Ascending aorta (tissue), 2 donors: ENCODE measurements around the gene SULT4A1. TPM values are rescaled to one million over a fixed set of nuclear protein-coding genes. Genes with fewer than 3 reads are reported as not detected.

Source experiments
- DNase-seq, 2 donors: peaks; one replicate each; pipeline ENCODE4 v3.0.0-alpha.2; 2019; ENCODE audit warnings: low spot score in 2 of 2
- H3K27ac ChIP-seq, 2 donors: fragments of 200-600 bp; sonication (generic); one replicate each; pipeline ENCODE4 v1.5.1; 2016 to 2017; ENCODE audit warnings: mild to moderate bottlenecking in 1 of 2
- H3K27me3 ChIP-seq: fragments of 200-600 bp; sonication (generic); one replicate; pipeline ENCODE4 v1.5.1; 2017
- H3K36me3 ChIP-seq, 2 donors: fragments of 200-600 bp; sonication (generic); one replicate each; pipeline ENCODE4 v1.5.1; 2016
- H3K4me1 ChIP-seq, 2 donors: fragments of 200-600 bp; sonication (generic); one replicate each; pipeline ENCODE4 v1.5.1; 2016 to 2017; ENCODE audit warnings: mild to moderate bottlenecking in 1 of 2
- H3K4me3 ChIP-seq, 2 donors: fragments of 200-600 bp; sonication (generic); one replicate each; pipeline ENCODE4 v1.5.1; 2016 to 2017; ENCODE audit warnings: mild to moderate bottlenecking in 1 of 2
- H3K9me3 ChIP-seq, 2 donors: fragments of 200-600 bp; sonication (generic); one replicate each; pipeline ENCODE4 v1.5.1; 2016
- intact Hi-C: fragments of 100-400 bp; cut with DNase I; formaldehyde crosslinking; loops from one replicate; pipeline ENCODE4 v1.15.1; 2023
- total RNA-seq: library from RNA; depleted of rRNA; stranded (reverse); fragments of >200 nt; gene quantifications from one replicate; pipeline ENCODE4 v1.1.0, GENCODE V29; 2016
- TF ChIP-seq, protein P1 (sequence below), 3 experiments: fragments of 200-600 bp in 2 of 3; fragments of 450-650 bp in 1 of 3; sonication (generic) in 2 of 3; IDR thresholded peaks; one replicate each; pipeline ENCODE4 v1.5.1; 2016 to 2019; ENCODE audit warnings: antibody characterized with exemption in 3 of 3, mild to moderate bottlenecking in 1 of 3, moderate library complexity in 1 of 3

The SULT4A1 gene
- total RNA-seq, 1 donor from 2014 or later, result not detected

DNA sequence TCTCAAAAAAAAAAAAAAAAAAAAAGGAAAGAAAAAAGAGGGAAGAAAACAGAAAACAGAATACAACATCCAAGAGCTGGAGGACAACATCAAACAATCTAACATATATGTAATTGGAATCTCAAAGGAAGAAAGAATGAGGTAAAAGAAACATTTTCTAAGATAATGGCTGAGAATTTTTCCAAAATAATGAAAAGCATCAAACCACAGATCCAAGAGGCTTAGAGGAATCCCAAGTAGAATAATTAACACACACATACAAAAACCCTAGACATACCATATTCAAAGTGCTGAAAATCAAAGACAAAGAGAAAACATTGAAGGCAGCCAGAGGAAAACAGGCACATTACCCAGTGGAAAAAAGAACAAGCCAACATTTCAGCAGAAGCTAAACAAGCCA, 4.9 kb downstream of the SULT4A1 start:
- no peaks in the 10 kb centered on the region for H3K4me1 ChIP-seq
- no peak overlapping the region for H3K27ac ChIP-seq
- intact Hi-C loops, result no loop called here
- TF ChIP-seq, protein P1, sequence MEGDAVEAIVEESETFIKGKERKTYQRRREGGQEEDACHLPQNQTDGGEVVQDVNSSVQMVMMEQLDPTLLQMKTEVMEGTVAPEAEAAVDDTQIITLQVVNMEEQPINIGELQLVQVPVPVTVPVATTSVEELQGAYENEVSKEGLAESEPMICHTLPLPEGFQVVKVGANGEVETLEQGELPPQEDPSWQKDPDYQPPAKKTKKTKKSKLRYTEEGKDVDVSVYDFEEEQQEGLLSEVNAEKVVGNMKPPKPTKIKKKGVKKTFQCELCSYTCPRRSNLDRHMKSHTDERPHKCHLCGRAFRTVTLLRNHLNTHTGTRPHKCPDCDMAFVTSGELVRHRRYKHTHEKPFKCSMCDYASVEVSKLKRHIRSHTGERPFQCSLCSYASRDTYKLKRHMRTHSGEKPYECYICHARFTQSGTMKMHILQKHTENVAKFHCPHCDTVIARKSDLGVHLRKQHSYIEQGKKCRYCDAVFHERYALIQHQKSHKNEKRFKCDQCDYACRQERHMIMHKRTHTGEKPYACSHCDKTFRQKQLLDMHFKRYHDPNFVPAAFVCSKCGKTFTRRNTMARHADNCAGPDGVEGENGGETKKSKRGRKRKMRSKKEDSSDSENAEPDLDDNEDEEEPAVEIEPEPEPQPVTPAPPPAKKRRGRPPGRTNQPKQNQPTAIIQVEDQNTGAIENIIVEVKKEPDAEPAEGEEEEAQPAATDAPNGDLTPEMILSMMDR (IDR thresholded peaks at IDR 0.05), result no peak
- no peaks in the 10 kb centered on the region for H3K36me3 ChIP-seq
- no peak overlapping the region for H3K4me3 ChIP-seq
- peaks cover 4% of the 10 kb centered on the region for H3K27me3 ChIP-seq
- peaks cover 0 to 7% of the 10 kb centered on the region in 2 donors for H3K9me3 ChIP-seq
- DNase-seq, result no peak

DNA sequence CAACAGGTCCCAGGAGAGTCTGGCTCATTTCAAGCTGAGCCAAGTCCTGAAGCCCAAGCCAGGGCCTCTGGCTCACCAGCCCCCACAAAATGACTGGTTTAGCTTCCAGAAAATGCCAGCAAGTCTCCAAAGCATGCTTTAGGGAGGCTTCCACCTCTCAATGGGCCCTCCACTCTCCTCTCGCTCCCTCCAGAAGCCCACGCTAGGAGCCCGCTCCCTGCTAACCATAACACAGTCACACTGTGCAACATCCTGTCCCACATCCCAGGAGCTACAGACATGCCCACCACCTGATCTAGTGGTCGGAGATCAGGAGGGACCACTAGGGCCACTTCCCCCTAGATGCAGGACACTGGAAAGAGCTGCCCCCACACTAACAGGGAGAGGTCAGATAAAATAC, 6.9 kb downstream of the SULT4A1 start:
- peak in 1 of 2 donors; percentile 34 for DNase-seq
- H3K27me3 ChIP-seq, result no peaks in the 10 kb centered on the region
- intact Hi-C loops, result no loop called here
- H3K27ac ChIP-seq, result no peak overlapping the region
- H3K36me3 ChIP-seq, result no peaks in the 10 kb centered on the region
- H3K4me1 ChIP-seq, result no peaks in the 10 kb centered on the region
- H3K4me3 ChIP-seq, result no peak overlapping the region
- H3K9me3 ChIP-seq, result peaks cover 0 to 7% of the 10 kb centered on the region in 2 donors
- TF ChIP-seq, protein P1 (IDR thresholded peaks at IDR 0.05), result no peak

DNA sequence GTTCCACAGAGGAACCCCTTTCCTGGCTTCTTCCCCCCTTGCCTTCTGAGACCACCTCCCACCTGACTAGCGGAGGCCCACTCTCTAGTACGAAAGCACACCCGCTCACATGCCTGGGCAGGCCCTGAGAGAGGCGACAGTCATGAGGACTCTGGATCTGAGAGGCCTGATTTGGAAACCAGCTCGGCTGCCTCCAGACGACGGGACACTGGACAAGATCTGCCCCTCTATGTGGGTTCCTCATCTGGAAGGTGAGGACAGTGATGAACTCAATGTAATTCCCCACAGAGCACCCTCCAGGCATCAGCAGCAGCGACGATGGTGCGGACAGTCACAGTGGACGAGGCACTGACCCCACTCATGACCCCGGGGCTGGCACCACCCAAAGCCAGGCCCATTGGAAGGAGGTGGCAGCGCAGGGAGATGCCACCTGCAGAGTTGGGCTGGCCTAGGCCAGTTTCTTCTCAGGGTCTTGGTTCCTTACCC, 7.5 kb downstream of the SULT4A1 start:
- H3K9me3 ChIP-seq, result peaks cover 0 to 7% of the 10 kb centered on the region in 2 donors
- H3K36me3 ChIP-seq, result no peaks in the 10 kb centered on the region
- intact Hi-C loops, result no loop called here
- TF ChIP-seq, protein P1 (IDR thresholded peaks at IDR 0.05), result no peak
- DNase-seq, result peak in 1 of 2 donors; percentile 56
- no peak overlapping the region for H3K27ac ChIP-seq
- no peak overlapping the region for H3K4me3 ChIP-seq
- H3K27me3 ChIP-seq, result no peaks in the 10 kb centered on the region
- no peaks in the 10 kb centered on the region for H3K4me1 ChIP-seq

DNA sequence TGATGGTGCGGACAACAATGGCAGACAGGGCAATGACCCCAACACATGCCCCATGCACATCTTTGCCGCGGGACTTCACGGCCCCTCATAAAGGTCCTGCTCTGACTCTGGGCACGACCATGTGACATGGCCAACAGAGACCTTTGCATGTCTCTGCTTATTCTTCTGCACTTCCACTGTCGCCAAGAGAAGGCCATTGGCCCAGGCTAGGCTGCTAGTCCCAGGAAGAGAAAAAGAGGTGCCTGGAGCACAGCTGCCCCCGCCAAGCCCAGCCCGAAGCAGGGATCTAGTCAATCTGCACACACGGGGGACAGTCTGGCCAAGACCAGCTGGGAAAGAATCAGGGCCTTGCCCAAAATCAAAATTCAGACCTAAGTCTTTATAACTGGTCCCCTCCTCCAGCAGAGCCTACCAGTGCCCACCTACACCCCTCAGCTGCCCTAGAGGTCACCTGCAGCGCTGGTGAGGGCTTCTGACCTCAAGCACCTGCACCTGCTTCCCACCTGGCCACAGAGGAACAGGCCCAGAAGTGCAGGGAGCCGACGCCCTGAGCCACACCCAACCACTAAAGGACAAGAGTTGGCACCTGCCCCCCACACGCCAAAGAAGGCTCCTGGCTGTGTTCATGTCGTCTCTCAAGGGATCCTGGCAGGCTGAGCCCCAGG, 8.1 kb downstream of the SULT4A1 start:
- Histone ChIP-seq H3K9me3 (peaks cover 0 to 7% of the 10 kb centered on the region in 2 donors), H3K27me3 (no peaks in the 10 kb centered on the region), H3K4me1 (no peaks in the 10 kb centered on the region), H3K27ac (no peak overlapping the region), H3K4me3 (no peak overlapping the region), H3K36me3 (no peaks in the 10 kb centered on the region)
- intact Hi-C loops, result no loop called here
- TF ChIP-seq, protein P1 (IDR thresholded peaks at IDR 0.05), result no peak
- peak; percentile 3 to 8 for DNase-seq

DNA sequence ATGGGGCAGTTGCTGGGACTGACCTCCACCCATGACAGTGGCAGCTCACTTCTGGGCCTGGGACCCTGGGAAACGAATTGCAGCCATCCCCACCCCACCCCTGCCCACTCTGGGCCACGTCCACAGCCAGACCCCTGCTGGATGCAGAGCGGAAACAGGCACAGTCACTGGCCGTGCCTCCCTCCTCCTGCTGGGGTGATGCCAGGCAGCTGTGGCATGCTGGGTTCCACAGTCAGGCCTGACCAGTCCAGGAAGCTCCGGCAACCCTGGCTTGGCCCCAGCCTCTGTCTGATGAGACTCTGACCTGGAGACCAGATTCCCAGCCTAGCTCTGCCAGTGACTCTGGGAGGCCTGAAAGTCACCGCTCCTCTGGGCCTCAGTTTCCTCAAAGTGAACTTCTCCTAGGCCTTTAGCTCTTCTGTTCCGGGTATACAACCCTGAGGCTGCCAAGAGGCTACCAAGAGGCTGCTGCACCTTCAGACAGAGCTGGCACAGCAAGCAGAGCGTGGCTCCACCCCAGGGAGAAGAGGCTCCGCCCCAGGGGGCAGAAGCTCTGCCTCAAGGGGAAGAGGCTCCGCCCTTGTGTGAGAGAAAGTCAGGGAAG, 8.9 kb downstream of the SULT4A1 start:
- peaks cover 0 to 7% of the 10 kb centered on the region in 2 donors for H3K9me3 ChIP-seq
- H3K27me3 ChIP-seq, result no peaks in the 10 kb centered on the region
- H3K27ac ChIP-seq, result no peak overlapping the region
- intact Hi-C loops, result no loop called here
- no peak overlapping the region for H3K4me3 ChIP-seq
- DNase-seq, result peak in 1 of 2 donors; percentile 51
- no peaks in the 10 kb centered on the region for H3K36me3 ChIP-seq
- TF ChIP-seq, protein P1 (IDR thresholded peaks at IDR 0.05), result no peak
- no peaks in the 10 kb centered on the region for H3K4me1 ChIP-seq
